NCI-H460 (cell line): ENCODE results near the gene MRC2. TPM values are rescaled to one million over a fixed set of nuclear protein-coding genes. Genes with fewer than 3 reads are reported as not detected.
"Not testable (repeated sequence)": the region's sequence is repeated elsewhere in the genome, so short reads cannot be mapped to it uniquely, and the experiment has no call there.

Experiments
- DNase-seq: peaks from one replicate; pipeline ENCODE4 v3.0.0-alpha.2; 2016; ENCODE audit warnings: low read depth; ENCODE audit errors: extremely low read depth
- total RNA-seq: library from RNA; depleted of rRNA; stranded (reverse); fragments of >200 nt; shearing (Covaris generic); gene quantifications from 2 replicates; pipeline ENCODE4 v1.2.3, GENCODE V29; 2014

Gene MRC2
- total RNA-seq, 1 experiment from 2014 or later, result 5.9 TPM

- DNase-seq, result no peak
Observed at GRCh38 chr17:62693616-62694409, 66.3 kb downstream of the MRC2 start.

DNA sequence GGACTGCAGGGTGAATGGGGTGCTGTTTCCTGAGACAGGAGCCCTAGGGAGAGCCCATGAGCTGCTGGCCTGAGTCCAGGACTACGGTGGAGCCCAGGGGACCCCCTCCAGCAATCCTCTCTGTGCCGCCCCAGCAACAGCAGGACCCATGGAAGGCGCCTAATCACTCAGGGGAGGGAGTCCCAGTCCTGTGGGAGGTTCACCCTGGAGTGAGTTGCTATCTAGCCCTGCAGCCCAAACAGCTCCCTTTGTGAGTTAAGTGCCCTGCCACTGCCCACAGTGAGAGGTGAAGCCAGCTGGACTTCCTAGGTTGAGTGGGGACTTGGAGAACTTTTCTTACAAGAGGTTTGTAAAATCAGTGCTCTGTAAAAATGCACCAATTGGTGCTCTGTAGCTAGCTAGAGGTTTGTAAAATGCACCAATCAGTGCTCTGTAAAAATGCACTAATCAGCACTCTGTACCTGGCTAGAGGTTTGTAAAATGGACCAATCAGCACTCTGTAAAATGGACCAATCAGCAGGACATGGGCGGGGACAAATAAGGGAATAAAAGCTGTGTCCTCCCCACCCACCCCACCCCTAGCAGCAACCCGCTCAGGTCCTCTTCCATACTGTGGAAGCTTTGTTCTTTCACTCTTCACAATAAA, 67.7 kb downstream of the MRC2 start:
- not testable (repeated sequence) for DNase-seq

GRCh38 chr17:62696256-62696655, 68.8 kb downstream of the MRC2 start:
- DNase-seq, result no peak

DNA sequence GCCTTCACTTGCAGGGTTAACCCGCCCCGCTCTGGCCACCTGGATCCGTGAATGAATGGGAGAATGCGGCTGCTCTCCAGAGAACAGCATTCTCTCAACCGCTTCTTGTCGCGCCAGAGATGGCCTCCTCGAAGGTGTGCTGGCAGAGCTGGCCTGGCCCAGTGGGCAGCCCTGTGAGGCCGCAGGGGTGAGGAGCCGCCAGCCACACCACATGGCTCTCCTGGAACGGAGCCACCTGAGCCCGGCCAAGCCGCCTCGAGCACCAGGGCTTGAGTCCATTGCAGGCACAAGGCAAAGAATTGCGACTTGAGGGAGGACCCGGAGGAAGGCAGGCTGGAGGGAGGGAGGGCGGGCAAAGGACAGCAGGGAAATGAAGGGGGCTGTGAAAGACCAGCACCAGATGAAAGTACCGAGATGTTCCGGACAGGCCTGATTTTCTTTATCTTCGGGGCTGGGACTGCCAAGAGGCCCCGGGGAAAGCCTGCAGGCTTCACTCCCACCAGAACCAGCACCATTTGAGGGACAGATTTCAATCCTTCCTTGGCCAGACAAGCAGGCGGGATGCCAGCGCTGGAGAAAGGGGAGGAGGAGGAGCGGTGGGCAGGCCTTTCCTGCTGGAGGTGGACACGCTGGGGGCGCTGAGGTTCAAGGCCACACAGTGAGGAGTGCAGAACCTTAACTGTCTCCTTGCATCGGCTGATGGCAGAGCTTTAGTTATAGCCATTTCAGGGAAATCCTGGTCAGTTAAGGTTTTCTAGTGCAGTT, 69.4 kb downstream of the MRC2 start:
- DNase-seq, result no peak

DNA sequence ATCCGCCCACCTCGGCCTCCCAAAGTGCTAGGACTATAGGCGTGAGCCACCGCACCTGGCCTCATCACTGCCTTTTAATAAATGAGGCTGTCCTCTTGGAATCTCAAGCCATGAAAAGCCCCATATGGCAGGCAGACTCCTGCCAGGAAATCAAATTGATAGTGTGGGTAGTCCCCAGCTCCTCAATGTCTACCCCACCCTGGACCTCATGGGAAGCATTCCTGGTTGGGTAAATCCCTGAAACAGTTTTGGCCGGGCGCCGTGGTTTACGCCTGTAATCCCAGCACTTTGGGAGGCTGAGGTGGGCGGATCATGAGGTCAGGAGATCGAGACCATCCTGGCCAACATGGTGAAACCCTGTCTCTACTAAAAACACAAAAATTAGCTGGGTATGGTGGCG, 71.0 kb downstream of the MRC2 start:
- DNase-seq, result not testable (repeated sequence)

DNA sequence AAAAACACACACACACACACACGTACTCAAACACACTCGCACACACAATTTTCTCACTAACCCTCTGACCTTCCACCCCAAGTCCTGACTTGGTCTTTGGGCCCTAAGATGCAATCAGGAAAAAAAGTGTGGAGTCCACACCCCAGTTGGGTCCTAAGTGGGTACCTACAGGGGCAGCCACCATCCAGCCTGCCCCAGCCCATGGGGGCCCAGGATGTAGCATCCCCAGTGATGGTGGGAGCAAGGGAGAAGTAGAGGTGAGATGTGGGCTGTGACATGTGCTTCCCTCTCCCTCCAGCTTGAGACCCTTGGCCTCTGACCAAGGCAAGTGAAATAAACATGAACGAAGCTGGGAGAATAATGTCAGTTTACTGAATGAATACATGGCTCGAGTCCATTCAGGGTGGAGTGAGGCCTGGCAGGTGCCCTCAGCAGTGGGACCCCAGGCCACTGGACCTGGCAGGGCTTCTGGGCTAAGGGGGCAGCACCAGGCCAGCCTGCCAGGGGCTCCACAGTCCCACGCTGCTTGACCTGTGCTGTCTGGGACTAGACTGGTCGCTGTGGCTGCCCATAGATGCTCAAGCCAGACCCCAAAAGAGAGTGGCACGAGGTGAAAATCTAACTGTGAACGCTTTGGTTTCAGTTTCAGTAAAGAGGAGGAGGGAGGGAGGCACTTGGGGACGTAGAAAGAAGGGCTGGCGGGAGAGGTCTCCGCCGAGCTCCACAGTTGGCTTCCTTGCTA, 73.7 kb downstream of the MRC2 start:
- no peak for DNase-seq

DNA sequence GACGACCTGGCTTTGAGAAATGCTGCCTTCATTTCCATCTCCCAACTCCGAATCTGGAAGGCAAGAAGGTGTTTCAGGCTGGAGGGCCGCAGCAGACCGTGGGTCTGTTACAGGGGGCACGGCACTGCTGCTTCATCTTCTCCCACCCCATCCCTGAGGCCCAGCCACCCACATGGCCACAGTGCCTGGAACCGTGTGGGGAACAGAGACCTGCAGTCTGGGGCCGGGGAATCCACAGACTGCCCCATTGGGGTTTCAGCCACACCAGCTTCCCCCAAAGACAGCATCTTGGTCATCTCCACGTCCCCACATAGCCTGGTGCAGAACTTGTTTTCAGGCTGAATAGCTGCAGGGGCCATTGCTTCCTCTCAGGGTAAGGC, 74.2 kb downstream of the MRC2 start:
- no peak for DNase-seq

GRCh38 chr17:62702746-62703260, 75.3 kb downstream of the MRC2 start:
- DNase-seq, result no peak

DNA sequence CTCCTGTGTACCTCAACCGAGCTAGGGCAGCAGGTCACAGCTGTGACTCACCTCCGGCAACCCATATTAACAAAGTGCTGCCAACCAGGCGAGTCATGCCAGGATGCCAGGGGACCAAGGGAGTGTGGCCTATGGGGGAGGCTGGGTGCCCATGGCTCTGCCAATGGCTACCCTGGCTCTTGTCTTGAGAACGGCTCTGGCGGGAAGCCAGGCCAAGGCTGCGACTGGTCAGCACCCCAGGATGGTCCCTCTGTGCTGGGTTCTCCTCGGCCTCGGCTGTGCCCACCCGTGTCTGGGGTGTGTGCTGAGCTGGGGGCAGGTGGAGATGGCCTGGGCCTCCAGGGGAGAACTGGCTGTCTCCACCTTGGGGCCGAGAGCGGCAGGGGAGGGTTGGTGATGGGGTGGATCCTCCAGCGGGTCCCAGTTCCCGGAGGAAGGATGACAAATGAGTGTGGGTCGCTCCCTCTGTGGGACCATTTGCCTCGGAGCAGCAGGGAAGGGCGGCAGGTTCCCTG, 75.8 kb downstream of the MRC2 start:
- peak; percentile 49 for DNase-seq

- DNase-seq, result peak; percentile 65
Observed at GRCh38 chr17:62703776-62704380, 76.4 kb downstream of the MRC2 start.

DNA sequence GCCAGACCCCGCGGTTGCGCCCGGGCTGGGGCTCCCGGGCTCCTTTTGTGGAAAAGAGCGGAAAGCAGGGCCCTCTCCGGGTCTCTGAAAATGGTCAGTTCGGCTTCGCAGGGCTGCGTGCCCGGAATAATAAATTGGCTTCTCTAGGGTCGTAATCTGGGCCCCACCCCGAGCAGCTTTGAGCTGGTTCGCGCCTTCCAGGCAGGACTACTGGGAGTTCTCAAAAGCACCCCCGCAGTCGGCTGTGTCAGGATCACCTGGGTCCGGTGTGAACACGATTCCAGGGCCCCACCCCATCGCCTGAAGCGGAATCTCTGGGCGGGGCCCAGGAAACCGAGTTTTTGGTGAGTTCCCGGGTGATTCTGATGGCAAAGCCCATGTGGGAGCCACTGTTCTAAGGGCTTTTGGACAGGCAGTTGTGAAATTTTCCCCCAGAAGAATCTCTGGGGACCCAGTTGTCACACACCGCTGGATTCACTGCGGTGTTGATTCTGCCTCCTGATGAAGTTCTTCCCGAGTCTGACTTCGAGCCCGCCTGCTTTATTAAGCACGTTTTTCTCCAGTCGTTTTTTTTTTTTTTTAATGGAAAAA, 77.0 kb downstream of the MRC2 start:
- no peak for DNase-seq

DNA sequence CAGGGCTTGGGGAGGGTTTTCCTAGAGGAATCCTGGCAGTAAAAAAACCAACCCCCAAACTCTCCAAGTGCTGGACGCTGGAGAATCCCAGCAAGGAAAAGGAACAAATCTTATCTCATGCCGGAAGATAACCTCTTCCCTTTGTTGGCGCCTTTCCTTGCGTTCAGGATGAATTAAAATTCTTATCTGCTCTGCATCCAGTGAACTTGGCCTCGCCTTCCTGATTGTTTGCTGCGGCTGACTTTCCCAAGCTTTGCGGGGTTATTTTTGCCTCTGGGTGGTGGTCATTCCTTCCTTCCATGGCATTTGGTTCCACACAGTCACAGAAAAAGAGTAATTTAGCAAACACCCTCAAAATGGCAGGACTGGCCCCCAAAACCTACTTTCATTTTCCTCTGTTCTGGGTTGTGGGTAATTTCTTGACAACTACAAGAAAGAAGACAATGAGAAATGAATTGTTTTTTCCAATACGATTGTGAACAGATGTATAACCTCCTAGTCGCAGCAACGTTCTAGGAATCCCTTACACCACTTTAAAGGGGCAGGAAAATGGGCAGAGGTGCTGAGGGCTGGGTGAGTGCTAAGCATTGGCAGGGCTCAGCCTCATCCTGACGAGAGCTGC, 77.8 kb downstream of the MRC2 start:
- DNase-seq, result no peak

DNA sequence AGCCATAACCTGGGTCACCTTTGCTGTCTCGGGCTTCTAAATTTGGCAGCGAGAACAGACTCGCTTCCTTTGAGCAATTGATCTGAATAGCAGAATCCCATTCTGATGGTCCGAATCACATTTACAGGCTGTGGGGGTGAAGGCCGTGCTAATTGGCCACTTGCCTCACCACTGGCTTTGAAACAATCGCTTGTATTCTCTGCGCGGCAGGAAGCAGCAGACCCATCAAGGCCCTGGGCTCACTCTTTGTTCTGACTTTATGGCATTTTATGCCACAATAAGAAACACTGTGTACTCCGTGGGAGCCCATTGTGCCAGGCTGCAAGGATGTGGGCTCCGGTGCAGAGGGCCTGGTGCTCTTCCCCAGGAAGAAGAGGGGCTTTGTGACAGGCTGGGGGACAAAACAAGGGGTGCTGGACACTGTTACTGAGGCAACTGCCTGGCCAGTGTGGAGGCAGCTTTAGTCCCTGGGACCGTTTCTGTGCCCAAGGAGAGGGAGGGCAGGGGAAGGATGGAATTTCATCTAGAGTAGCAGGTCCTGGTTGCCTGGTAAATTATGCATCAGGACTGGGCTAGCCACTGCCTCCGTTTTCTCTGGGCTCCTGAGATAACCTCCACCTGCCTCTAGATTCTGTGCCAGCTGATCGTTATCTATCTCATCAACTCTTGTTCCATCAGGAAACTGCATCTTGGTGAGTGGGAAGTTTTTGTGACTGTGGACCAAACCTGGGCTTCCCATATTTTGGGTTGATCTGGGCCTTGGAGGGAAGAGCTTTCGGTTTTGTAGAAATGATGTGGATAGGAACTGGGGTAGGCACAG, 78.5 kb downstream of the MRC2 start:
- no peak for DNase-seq

DNA sequence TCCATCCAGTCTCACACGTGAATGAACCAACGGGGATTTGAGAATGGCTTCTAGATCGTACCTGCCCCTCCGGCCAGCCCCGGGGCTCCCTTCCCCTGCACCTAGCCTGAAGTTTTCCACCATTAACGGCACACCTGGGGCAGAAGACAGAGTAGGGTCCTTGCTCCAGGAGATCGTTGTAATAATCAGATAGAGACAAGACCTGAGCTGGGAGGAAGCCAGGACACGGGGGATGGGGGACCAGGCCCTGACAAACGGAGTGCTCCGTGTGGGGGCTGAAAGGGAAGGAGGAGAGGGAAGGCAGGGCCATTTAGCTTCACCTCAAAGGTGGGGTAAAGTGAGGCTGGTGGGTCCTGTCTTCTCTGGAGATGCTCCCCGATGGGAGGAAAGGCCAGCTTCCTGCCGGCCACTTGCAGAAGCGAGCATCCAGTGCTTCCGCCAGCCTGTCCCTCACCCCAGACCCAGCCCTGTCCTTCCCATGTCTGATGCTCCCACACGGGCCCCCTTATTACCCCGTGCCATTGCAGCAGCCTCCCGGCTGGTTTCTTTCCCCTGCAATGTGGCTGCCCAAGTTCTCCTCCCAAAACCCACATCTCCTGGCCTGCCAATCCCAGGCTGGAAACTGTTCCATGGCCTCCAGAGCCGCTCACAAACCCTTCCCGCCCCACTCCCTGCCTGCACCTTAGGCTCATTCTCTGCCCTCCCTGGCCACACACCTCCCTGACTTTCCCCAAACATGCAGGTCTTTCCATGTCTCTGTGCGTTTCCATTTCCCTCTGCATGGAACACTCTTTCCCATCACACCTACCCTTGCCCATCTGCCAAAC, 79.3 kb downstream of the MRC2 start:
- DNase-seq, result no peak

- DNase-seq, result no peak
Observed at GRCh38 chr17:62707425-62707739, 79.9 kb downstream of the MRC2 start.

- DNase-seq, result no peak
Observed at GRCh38 chr17:62708587-62708986, 81.1 kb downstream of the MRC2 start.

DNA sequence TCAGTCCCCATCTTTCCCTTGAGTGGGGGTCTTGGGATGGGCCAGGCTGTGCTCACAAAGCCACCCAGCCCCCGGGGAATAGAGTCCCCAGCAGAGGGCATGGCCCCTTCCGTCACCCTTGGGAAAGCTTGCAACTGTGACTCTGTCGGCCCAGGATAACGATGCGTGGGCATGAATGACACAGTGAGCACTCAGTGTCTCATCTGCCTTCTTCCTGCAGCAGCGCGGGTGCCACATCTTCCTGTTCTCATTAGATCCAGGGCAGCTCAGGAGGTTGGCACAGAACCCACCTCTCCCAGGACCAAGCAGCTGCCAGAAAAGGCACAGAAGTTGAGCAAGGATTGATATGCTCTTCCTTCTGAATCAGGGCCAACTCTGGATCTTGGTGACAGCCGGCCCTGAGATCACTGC, 84.7 kb downstream of the MRC2 start:
- DNase-seq, result no peak
